CD14-positive monocyte (primary cell): ENCODE data around the gene VSIG8. TPM values are rescaled to one million over a fixed set of nuclear protein-coding genes. Genes with fewer than 3 reads are reported as not detected.

Experiments
- DNase-seq, 3 donors: peaks; one replicate each; pipeline ENCODE4 v3.0.0-alpha.2; 2011 to 2022
- H2AFZ ChIP-seq: 2 replicates; pipeline ENCODE4 v1.6.0; 2012; ENCODE audit warnings: mild to moderate bottlenecking, low read depth, low read length, inconsistent platforms; ENCODE audit not compliant: insufficient read depth, poor library complexity, severe bottlenecking
- H3K27ac ChIP-seq, 2 donors: 1 replicate in 1 of 2; 2 replicates in 1 of 2; pipeline ENCODE4 v1.5.1; 2012 to 2013; ENCODE audit warnings: low read length in 2 of 2, control low read depth in 1 of 2, inconsistent platforms in 1 of 2, low read depth in 1 of 2, mild to moderate bottlenecking in 1 of 2
- H3K27me3 ChIP-seq, 2 donors: one replicate each; pipeline versions ENCODE4 v1.6.0 to v1.6.1; 2011 to 2013; ENCODE audit warnings: low read length in 2 of 2; ENCODE audit not compliant: control insufficient read depth in 2 of 2, insufficient read depth in 2 of 2
- H3K36me3 ChIP-seq, 2 donors: replicated peaks in 1 of 2; 1 replicate in 1 of 2; 2 replicates in 1 of 2; pipeline versions ENCODE4 v1.5.1 to v1.6.1; 2012 to 2013; ENCODE audit warnings: low read length in 2 of 2, control low read depth in 1 of 2, inconsistent platforms in 1 of 2, mild to moderate bottlenecking in 1 of 2; ENCODE audit not compliant: insufficient read depth in 2 of 2, control insufficient read depth in 1 of 2
- H3K4me1 ChIP-seq, 2 donors: 1 replicate in 1 of 2; 2 replicates in 1 of 2; pipeline versions ENCODE4 v1.5.1 to v1.6.1; 2012 to 2013; ENCODE audit warnings: low read length in 2 of 2, control low read depth in 1 of 2, inconsistent platforms in 1 of 2, mild to moderate bottlenecking in 1 of 2, moderate library complexity in 1 of 2; ENCODE audit not compliant: insufficient read depth in 2 of 2, control insufficient read depth in 1 of 2
- H3K4me2 ChIP-seq: replicated peaks from 2 replicates; pipeline ENCODE3; 2012; ENCODE audit warnings: low read length, moderate library complexity, mild to moderate bottlenecking; ENCODE audit not compliant: poor library complexity, severe bottlenecking; ENCODE audit errors: extremely low read depth
- H3K4me3 ChIP-seq, 3 experiments: fragments of 200-600 bp in 1 of 3; sonication (generic) in 1 of 3; replicated peaks in 1 of 3; 1 replicate in 2 of 3; 2 replicates in 1 of 3; pipeline ENCODE4 v1.5.1; 2011 to 2013; ENCODE audit warnings: low read length in 3 of 3, mild to moderate bottlenecking in 3 of 3, control low read depth in 2 of 3, low read depth in 2 of 3, inconsistent platforms in 1 of 3, moderate library complexity in 1 of 3
- H3K79me2 ChIP-seq: 2 replicates; pipeline ENCODE4 v1.6.0; 2012; ENCODE audit warnings: mild to moderate bottlenecking, control low read depth, inconsistent platforms, low read length, moderate library complexity; ENCODE audit not compliant: insufficient read depth
- H3K9ac ChIP-seq: 2 replicates; pipeline ENCODE4 v1.6.0; 2017; ENCODE audit warnings: low read length, mild to moderate bottlenecking; ENCODE audit not compliant: insufficient read depth, poor library complexity, severe bottlenecking
- H3K9me3 ChIP-seq, 2 donors: replicated peaks in 1 of 2; 1 replicate in 1 of 2; 2 replicates in 1 of 2; pipeline versions ENCODE4 v1.5.1 to v1.6.1; 2012 to 2013; ENCODE audit warnings: low read length in 2 of 2, control low read depth in 1 of 2; ENCODE audit not compliant: control insufficient read depth in 1 of 2, insufficient read depth in 1 of 2
- H4K20me1 ChIP-seq: 2 replicates; pipeline ENCODE4 v1.6.0; 2012; ENCODE audit warnings: mild to moderate bottlenecking, low read length, control low read depth, moderate library complexity; ENCODE audit not compliant: insufficient read depth
- H3K27ac Mint-ChIP-seq, 7 donors: one replicate each; pipeline ENCODE4 v1.8.0; 2020; ENCODE audit warnings: mild to moderate bottlenecking in 7 of 7, mixed read lengths in 7 of 7, moderate library complexity in 6 of 7, inconsistent platforms in 2 of 7
- H3K27me3 Mint-ChIP-seq, 3 donors: one replicate each; pipeline ENCODE4 v1.8.0; 2021 to 2022; ENCODE audit warnings: low read depth in 3 of 3, mild to moderate bottlenecking in 3 of 3, mixed read lengths in 3 of 3, moderate library complexity in 3 of 3, inconsistent platforms in 1 of 3
- H3K36me3 Mint-ChIP-seq, 2 donors: one replicate each; pipeline ENCODE4 v1.8.0; 2020; ENCODE audit warnings: mixed read lengths in 2 of 2, inconsistent platforms in 1 of 2, mild to moderate bottlenecking in 1 of 2
- H3K4me1 Mint-ChIP-seq: one replicate; pipeline ENCODE4 v1.8.0; 2020; ENCODE audit warnings: mild to moderate bottlenecking, mixed read lengths
- H3K4me3 Mint-ChIP-seq, 2 donors: one replicate each; pipeline ENCODE4 v1.8.0; 2020; ENCODE audit warnings: mild to moderate bottlenecking in 2 of 2, mixed read lengths in 2 of 2, moderate library complexity in 1 of 2
- H3K9me3 Mint-ChIP-seq, 7 donors: one replicate each; pipeline ENCODE4 v1.8.0; 2020 to 2022; ENCODE audit warnings: mixed read lengths in 7 of 7, mild to moderate bottlenecking in 6 of 7, moderate library complexity in 6 of 7, inconsistent platforms in 2 of 7
- WGBS: methylation state at CpG from one replicate; pipeline ENCODE4 v1.1.5; 2013; ENCODE audit warnings: missing lambda C conversion rate; ENCODE audit not compliant: insufficient coverage; 5-methylcytosine and 5-hydroxymethylcytosine counted together
- intact Hi-C, 2 donors: fragments of 100-400 bp; cut with micrococcal nuclease; formaldehyde crosslinking; loops; one replicate each; pipeline versions ENCODE4 v1.15.0 to v1.15.1; 2023
- polyA plus RNA-seq, 3 donors: library from polyadenylated mRNA; depleted of rRNA in 1 of 3; unstranded in 2 of 3; stranded (reverse) in 1 of 3; fragments of 300-500 nt in 2 of 3; fragments of >200 nt in 1 of 3; fragmentation: Illumina TruSeq in 2 of 3; gene quantifications; 1 replicate in 2 of 3; 2 replicates in 1 of 3; pipeline ENCODE4 v1.2.3, GENCODE V29; 2012 to 2021
- TF ChIP-seq, protein P1 (sequence below): fragments of 200-600 bp; IDR thresholded peaks from one replicate; pipeline ENCODE4 v1.8.0; 2022; ENCODE audit warnings: antibody characterized with exemption, mild to moderate bottlenecking

VSIG8 gene
- polyA plus RNA-seq, 3 donors = 0.04 TPM; not detected in 2

DNA sequence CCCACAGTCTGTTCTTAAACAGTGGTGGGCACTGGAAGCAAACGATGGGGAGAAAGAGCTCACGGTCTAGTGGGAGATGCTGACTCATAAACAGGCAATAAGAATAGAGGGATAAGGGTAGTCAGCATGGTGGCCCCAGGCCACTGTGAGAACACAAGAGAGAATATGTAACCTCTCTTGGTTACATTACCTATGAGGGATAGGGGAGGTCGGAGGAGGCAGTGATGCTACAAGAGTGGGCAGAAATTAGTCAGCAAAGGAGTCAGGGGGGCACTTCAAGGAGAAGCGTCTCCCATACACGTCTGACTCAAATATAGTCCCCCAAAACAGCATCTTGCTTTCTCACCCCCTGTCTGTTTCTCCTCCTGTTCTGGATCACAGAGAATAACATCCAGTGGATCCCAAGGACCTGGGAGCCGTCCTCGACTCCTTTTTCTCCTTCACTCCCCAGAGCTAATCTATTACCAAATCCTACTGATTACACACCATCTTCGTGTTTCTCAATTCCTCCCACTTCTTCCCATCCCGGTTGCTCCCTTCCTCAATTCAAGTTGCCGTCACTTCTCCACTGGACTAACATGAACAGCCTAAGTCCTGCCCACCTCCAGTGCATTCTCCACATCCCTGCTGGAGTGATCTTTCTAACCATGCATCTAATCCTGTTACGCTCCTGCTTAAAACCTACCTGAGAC is 33.7 kb downstream of the VSIG8 start:
- H3K36me3 ChIP-seq = no peaks in the 10 kb centered on the region
- H3K4me1 ChIP-seq = peaks cover 62% of the 10 kb centered on the region in 2 donors
- peaks cover 0 to 2% (median 0%) of the 10 kb centered on the region in 7 donors for H3K9me3 Mint-ChIP-seq
- H3K4me1 Mint-ChIP-seq = peaks cover 77% of the 10 kb centered on the region
- H3K9ac ChIP-seq = peak overlapping the region; percentile 20
- H3K9me3 ChIP-seq = no peaks in the 10 kb centered on the region
- peaks cover 0 to 4% (median 2%) of the 10 kb centered on the region in 3 donors for H3K27me3 Mint-ChIP-seq
- peak overlapping the region in 1 of 3 experiments; percentile 59 for H3K4me3 ChIP-seq
- peak overlapping the region; percentile 54 to 84 for H3K4me3 Mint-ChIP-seq
- H3K27me3 ChIP-seq = no peaks in the 10 kb centered on the region
- TF ChIP-seq, protein P1, sequence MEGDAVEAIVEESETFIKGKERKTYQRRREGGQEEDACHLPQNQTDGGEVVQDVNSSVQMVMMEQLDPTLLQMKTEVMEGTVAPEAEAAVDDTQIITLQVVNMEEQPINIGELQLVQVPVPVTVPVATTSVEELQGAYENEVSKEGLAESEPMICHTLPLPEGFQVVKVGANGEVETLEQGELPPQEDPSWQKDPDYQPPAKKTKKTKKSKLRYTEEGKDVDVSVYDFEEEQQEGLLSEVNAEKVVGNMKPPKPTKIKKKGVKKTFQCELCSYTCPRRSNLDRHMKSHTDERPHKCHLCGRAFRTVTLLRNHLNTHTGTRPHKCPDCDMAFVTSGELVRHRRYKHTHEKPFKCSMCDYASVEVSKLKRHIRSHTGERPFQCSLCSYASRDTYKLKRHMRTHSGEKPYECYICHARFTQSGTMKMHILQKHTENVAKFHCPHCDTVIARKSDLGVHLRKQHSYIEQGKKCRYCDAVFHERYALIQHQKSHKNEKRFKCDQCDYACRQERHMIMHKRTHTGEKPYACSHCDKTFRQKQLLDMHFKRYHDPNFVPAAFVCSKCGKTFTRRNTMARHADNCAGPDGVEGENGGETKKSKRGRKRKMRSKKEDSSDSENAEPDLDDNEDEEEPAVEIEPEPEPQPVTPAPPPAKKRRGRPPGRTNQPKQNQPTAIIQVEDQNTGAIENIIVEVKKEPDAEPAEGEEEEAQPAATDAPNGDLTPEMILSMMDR = no peak
- intact Hi-C loops = loop anchor here in 1 of 2 donors (2.0 kb wide), 1 partner anchor 62 kb away; no protein-coding TSS in a partner anchor
- no peaks in the 10 kb centered on the region for H4K20me1 ChIP-seq
- WGBS = 22% methylated on average over 7 of the region's 11 CpGs
- no peak overlapping the region for H2AFZ ChIP-seq
- H3K27ac ChIP-seq = peak overlapping the region; percentile 57 to 74
- no peaks in the 10 kb centered on the region for H3K79me2 ChIP-seq
- peaks cover 0 to 5% of the 10 kb centered on the region in 2 donors for H3K36me3 Mint-ChIP-seq
- peak in 2 of 3 donors; percentile 64 to 76 for DNase-seq
- peak overlapping the region; percentile 67 for H3K4me2 ChIP-seq
- peak overlapping the region; percentile 52 to 96 (median 82) for H3K27ac Mint-ChIP-seq

DNA sequence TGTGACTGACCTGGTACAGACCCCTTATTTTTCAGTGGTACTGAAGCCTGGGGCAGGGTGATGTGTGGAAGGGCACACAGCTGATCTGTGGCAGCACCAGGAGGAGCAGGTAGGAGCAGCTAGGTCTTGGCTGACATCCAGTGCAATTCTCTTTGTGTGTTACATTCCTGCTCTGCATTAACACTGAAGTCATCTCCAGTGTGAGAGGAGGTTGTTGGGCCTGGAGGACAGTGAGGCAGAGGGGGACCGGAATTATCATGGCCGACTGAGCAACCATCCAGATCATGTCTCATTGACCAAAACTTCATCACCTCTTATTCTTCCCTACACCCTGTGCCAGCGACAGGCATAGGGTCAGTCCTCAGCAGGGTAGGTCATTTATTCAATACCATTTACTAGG is 34.3 kb downstream of the VSIG8 start:
- intact Hi-C loops = loop anchor here in 1 of 2 donors (2.0 kb wide), 1 partner anchor 63 kb away; no protein-coding TSS in a partner anchor

More for the DNA sequence above, 34.3 kb downstream of the VSIG8 start:
- Histone ChIP-seq H3K79me2 (no peaks in the 10 kb centered on the region), H3K4me1 (peaks cover 62% of the 10 kb centered on the region in 2 donors), H3K27me3 (no peaks in the 10 kb centered on the region), H3K36me3 (no peaks in the 10 kb centered on the region), H3K9me3 (no peaks in the 10 kb centered on the region), H3K4me3 (peak overlapping the region in 1 of 3 experiments; percentile 59), H4K20me1 (no peaks in the 10 kb centered on the region), H2AFZ (no peak overlapping the region), H3K4me2 (peak overlapping the region; percentile 67), H3K9ac (peak overlapping the region; percentile 20), H3K27ac (peak overlapping the region; percentile 57 to 74)
- Mint-ChIP-seq H3K27ac (peak overlapping the region; percentile 32 to 91 (median 75)), H3K4me3 (peak overlapping the region; percentile 34 to 84), H3K4me1 (peaks cover 71% of the 10 kb centered on the region), H3K9me3 (peaks cover 0 to 2% (median 0%) of the 10 kb centered on the region in 7 donors), H3K36me3 (peaks cover 0 to under 1% of the 10 kb centered on the region in 2 donors), H3K27me3 (peaks cover 0 to 4% (median 2%) of the 10 kb centered on the region in 3 donors)
- TF ChIP-seq, protein P1 = no peak
- no peak for DNase-seq
- WGBS = no CpG with 5 or more reads among the region's 3 CpGs
